ENCODE data around the gene DBNDD2.

The DBNDD2 gene

DNA sequence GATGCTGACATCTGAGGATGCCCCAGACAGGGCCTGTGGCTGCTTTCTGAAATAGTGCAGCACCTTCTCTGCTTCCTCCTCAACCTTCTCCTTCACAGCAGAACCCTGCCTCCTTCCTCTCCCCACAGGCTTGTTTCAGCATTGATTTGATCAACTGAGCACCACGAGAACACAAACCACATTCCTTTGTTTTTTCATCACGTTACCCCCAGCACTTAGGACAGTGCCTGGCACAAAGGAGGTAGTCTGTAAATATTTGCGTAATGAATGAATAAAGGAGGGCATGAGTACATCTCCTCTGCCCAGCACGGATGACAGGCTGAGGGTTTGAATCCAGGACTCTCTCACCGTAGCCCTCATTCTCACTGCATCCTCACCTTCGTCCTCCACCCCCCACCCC is 40.2 kb downstream of the DBNDD2 start:
- H3K4me1 ChIP-seq (ENCODE audit: control insufficient read depth, insufficient read depth, low read length), result peaks cover 7% of the 10 kb centered on the region
- no peaks in the 10 kb centered on the region for H3K27me3 ChIP-seq (ENCODE audit: control insufficient read depth, insufficient read depth, low read length)
- no peaks in the 10 kb centered on the region for H3K36me3 ChIP-seq (ENCODE audit: control insufficient read depth, insufficient read depth, low read length)
- no peak overlapping the region for H3K4me3 ChIP-seq (ENCODE audit: low read length)
- H3K9ac ChIP-seq (ENCODE audit: low read length), result no peak overlapping the region
- no peaks in the 10 kb centered on the region for H3K9me3 ChIP-seq (ENCODE audit: control insufficient read depth, low read length)

DNA sequence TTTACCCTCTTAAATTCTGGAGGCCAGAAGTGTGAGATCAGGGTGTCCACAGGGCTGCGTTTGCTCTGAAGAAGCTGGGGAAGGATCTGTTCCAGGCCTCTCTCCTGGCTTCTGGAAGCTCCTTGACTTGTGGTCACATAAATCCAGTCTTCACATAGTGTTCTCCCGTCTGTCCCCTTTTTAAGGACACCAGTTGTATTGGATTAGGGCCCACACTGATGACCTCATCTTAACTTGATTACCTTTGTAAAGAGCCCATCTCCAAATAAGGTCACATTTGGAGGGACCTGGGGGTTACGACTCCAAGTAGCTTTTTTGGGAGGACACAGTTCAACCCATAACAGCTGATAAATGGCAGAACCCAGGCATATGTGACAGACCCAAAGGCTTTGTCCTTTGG is 41.4 kb downstream of the DBNDD2 start:
- H3K9ac ChIP-seq (ENCODE audit: low read length), result peak overlapping the region; percentile 30
- H3K36me3 ChIP-seq (ENCODE audit: control insufficient read depth, insufficient read depth, low read length), result no peaks in the 10 kb centered on the region
- H3K27me3 ChIP-seq (ENCODE audit: control insufficient read depth, insufficient read depth, low read length), result no peaks in the 10 kb centered on the region
- H3K4me1 ChIP-seq (ENCODE audit: control insufficient read depth, insufficient read depth, low read length), result peaks cover 7% of the 10 kb centered on the region
- no peak overlapping the region for H3K4me3 ChIP-seq (ENCODE audit: low read length)
- no peaks in the 10 kb centered on the region for H3K9me3 ChIP-seq (ENCODE audit: control insufficient read depth, low read length)

- Histone ChIP-seq H3K4me1 (ENCODE audit: control insufficient read depth, insufficient read depth, low read length) (peaks cover 7% of the 10 kb centered on the region), H3K36me3 (ENCODE audit: control insufficient read depth, insufficient read depth, low read length) (no peaks in the 10 kb centered on the region), H3K9ac (ENCODE audit: low read length) (peak overlapping the region; percentile 30), H3K9me3 (ENCODE audit: control insufficient read depth, low read length) (no peaks in the 10 kb centered on the region), H3K27me3 (ENCODE audit: control insufficient read depth, insufficient read depth, low read length) (no peaks in the 10 kb centered on the region), H3K4me3 (ENCODE audit: low read length) (no peak overlapping the region)
Observed at GRCh38 chr20:45450097-45450818, 42.2 kb downstream of the DBNDD2 start.

DNA sequence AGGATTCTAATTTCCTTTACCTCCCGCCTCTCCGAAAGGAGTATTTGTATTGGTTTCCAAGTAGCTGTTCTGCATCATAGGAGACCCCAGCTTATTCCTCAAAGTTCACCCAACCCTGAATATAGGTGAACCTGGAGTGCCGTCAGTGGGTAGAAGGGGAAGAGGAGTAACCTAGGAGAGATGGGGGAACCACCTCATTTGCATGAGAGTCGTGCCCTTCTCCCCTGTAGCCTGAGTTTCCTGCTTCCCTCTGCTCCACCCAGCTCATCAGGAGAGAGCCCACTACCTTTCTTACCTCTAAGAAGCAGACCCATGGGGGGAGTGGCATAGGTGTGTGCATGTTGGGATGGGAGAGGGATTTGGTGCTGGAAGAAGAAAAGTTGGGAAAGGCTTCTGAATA is 44.1 kb downstream of the DBNDD2 start:
- Histone ChIP-seq H3K27me3 (ENCODE audit: control insufficient read depth, insufficient read depth, low read length) (no peaks in the 10 kb centered on the region), H3K9me3 (ENCODE audit: control insufficient read depth, low read length) (no peaks in the 10 kb centered on the region), H3K4me3 (ENCODE audit: low read length) (no peak overlapping the region), H3K4me1 (ENCODE audit: control insufficient read depth, insufficient read depth, low read length) (peaks cover 7% of the 10 kb centered on the region), H3K36me3 (ENCODE audit: control insufficient read depth, insufficient read depth, low read length) (no peaks in the 10 kb centered on the region), H3K9ac (ENCODE audit: low read length) (no peak overlapping the region)

DNA sequence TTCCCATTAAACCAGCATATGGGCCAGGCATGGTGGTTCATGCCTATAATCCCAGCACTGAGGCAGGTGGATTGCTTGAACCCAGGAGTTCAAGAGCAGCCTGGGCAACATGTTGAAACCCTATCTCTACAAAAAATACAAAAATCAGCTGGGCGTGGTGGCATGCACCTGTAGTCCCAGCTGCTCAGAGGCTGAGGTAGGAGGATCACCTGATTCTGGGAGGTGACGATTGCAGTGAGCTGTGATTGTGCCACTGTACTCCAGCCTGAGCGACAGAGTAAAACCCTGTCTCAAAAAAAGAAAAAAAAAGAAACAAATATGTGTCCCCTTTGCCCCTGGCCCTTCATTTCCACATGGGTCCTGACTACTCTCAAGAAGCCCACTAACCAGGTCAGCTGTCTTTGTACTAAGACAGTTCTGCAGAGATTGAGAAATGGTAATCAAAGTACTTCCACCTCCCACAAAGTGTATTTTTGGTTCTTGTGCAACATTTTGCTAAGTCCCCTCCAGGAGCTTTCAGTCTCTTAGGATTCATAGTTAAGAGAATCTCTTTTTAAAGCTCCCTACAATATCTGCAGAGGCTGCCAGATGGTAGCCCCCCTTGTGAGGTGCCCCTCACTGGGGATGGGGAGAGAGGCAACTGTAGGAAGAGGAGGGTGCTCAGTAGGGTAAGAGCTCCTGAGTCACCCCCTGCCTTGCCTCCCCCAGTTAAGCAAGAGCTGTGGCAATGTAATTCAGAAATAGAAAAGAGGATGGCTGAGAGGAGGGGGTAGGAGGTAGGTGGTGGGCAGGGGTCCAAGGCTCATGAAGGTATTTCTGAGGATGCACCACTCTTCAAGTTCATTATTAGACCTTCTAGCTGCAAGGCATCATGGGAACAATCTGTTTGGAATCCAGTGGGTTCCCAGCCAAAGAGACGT is 44.9 kb downstream of the DBNDD2 start:
- Histone ChIP-seq H3K9me3 (ENCODE audit: control insufficient read depth, low read length) (no peaks in the 10 kb centered on the region), H3K4me1 (ENCODE audit: control insufficient read depth, insufficient read depth, low read length) (peaks cover 7% of the 10 kb centered on the region), H3K4me3 (ENCODE audit: low read length) (no peak overlapping the region), H3K36me3 (ENCODE audit: control insufficient read depth, insufficient read depth, low read length) (no peaks in the 10 kb centered on the region), H3K9ac (ENCODE audit: low read length) (no peak overlapping the region), H3K27me3 (ENCODE audit: control insufficient read depth, insufficient read depth, low read length) (no peaks in the 10 kb centered on the region)

DNA sequence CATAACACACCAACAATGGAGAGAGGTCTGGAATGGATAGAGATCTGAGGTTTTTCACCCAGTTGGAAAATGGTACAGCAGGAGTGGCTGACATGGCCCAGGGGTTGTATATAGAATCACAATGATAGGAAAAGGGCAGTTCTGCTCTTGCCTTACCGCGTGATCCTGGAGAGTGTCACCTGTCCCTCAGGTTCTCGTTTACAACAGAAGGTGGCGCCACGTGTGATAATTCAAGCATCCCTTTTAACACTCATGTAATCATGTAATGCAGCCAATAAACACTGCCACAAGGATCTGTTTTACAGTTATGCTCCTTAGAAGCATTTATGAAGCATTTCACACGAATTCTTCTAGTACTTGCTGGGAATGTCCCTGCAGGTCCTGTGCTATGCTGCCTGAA is 48.5 kb downstream of the DBNDD2 start:
- no peak overlapping the region for H3K9ac ChIP-seq (ENCODE audit: low read length)
- no peaks in the 10 kb centered on the region for H3K27me3 ChIP-seq (ENCODE audit: control insufficient read depth, insufficient read depth, low read length)
- no peaks in the 10 kb centered on the region for H3K36me3 ChIP-seq (ENCODE audit: control insufficient read depth, insufficient read depth, low read length)
- no peak overlapping the region for H3K4me3 ChIP-seq (ENCODE audit: low read length)
- no peaks in the 10 kb centered on the region for H3K9me3 ChIP-seq (ENCODE audit: control insufficient read depth, low read length)
- H3K4me1 ChIP-seq (ENCODE audit: control insufficient read depth, insufficient read depth, low read length), result peaks cover 7% of the 10 kb centered on the region

GRCh38 chr20:45459606-45460005 is 51.5 kb downstream of the DBNDD2 start:
- no peak overlapping the region for H3K9ac ChIP-seq (ENCODE audit: low read length)
- no peak overlapping the region for H3K4me3 ChIP-seq (ENCODE audit: low read length)
- no peaks in the 10 kb centered on the region for H3K27me3 ChIP-seq (ENCODE audit: control insufficient read depth, insufficient read depth, low read length)
- no peaks in the 10 kb centered on the region for H3K36me3 ChIP-seq (ENCODE audit: control insufficient read depth, insufficient read depth, low read length)
- H3K4me1 ChIP-seq (ENCODE audit: control insufficient read depth, insufficient read depth, low read length), result no peaks in the 10 kb centered on the region
- H3K9me3 ChIP-seq (ENCODE audit: control insufficient read depth, low read length), result no peaks in the 10 kb centered on the region

All from mucosa of stomach (tissue), 1 donor.